ENCODE data around the gene ANKRD18A.

ANKRD18A gene

DNA sequence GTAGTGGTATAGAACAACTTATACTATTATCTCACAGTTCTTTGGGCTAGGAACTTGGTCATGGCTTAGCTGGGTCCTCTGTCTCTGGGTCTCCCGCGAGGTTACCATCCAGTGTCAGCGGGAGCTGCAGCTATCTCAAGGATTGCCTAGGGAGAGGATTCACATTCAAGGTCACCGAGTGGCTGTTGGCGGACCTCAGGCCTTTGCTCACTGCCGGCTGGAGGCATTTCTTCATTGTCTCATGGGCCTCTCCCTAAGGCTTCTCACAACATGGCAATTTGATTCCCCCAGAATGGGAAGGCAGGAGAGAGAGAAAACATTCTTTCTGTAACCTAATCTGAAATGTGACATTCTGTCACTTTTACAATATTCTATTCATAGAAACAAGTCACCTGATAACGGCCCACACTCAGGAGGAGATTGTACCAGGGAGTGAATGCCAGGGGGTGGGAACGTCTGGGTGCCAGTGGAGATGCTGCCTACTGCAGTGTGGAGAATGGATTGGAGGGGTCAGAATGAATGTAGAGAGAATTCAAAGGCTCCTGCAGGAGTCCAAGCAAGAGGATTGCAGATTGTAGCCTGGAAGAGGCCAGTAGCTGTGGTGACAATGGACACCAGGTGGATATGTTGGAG lies 29.5 kb upstream of the ANKRD18A start:
- H2AFZ ChIP-seq (ENCODE audit: low read depth, low read length, severe bottlenecking) = no peak overlapping the region
- H3K79me2 ChIP-seq (ENCODE audit: insufficient read depth, low read length) = no peaks in the 10 kb centered on the region
- no peak overlapping the region for H3K4me3 ChIP-seq (ENCODE audit: insufficient read depth, low read length, poor library complexity, severe bottlenecking)
- no peak overlapping the region for H3K9ac ChIP-seq (ENCODE audit: low read length)
- H3K9me2 ChIP-seq (replicated peaks; ENCODE audit: insufficient read depth, low read length) = no peaks in the 10 kb centered on the region
- no peaks in the 10 kb centered on the region for H3K36me3 ChIP-seq (ENCODE audit: low read length)
- no peaks in the 10 kb centered on the region for H4K20me1 ChIP-seq (ENCODE audit: low read depth, low read length)
- TF ChIP-seq, protein P1, sequence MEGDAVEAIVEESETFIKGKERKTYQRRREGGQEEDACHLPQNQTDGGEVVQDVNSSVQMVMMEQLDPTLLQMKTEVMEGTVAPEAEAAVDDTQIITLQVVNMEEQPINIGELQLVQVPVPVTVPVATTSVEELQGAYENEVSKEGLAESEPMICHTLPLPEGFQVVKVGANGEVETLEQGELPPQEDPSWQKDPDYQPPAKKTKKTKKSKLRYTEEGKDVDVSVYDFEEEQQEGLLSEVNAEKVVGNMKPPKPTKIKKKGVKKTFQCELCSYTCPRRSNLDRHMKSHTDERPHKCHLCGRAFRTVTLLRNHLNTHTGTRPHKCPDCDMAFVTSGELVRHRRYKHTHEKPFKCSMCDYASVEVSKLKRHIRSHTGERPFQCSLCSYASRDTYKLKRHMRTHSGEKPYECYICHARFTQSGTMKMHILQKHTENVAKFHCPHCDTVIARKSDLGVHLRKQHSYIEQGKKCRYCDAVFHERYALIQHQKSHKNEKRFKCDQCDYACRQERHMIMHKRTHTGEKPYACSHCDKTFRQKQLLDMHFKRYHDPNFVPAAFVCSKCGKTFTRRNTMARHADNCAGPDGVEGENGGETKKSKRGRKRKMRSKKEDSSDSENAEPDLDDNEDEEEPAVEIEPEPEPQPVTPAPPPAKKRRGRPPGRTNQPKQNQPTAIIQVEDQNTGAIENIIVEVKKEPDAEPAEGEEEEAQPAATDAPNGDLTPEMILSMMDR (IDR thresholded peaks at IDR 0.05; ENCODE audit: insufficient read depth, low read length, poor library complexity, severe bottlenecking) = no peak
- TF ChIP-seq EZH2phosphoT487 (conservative IDR thresholded peaks at IDR 0.05; ENCODE audit: low read length) = no peak
- H3K9me3 ChIP-seq (ENCODE audit: insufficient read depth, low read length) = no peaks in the 10 kb centered on the region
- no peaks in the 10 kb centered on the region for H3K27me3 ChIP-seq (ENCODE audit: low read length)
- no peak overlapping the region for H3K4me2 ChIP-seq (ENCODE audit: low read depth, low read length, poor library complexity, severe bottlenecking)
- no peak overlapping the region for H3K27ac ChIP-seq (ENCODE audit: low read depth, low read length)
- H3F3A ChIP-seq (ENCODE audit: insufficient read depth) = no peaks in the 10 kb centered on the region

DNA sequence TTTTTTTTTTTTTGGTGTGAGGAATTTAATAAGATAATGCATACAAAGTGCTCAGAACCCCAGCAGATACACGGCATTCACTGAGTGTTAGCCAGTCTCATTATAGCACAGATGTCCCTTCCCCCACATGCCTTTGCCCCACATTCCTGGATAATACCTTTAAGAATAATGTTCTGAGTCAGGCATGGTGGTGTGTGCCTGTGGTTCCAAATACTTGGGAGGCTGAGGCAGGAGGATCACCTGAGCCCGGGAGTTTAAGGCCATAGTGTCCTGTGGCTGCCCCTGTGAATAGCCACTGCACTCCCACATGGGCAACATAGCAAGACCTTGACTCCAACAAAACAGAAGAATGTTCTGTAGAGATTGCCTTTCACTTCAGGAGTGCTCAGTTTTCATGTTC lies 24.2 kb upstream of the ANKRD18A start:
- H3K9ac ChIP-seq (ENCODE audit: low read length) = no peak overlapping the region
- H4K20me1 ChIP-seq (ENCODE audit: low read depth, low read length) = no peaks in the 10 kb centered on the region
- H3K27me3 ChIP-seq (ENCODE audit: low read length) = no peaks in the 10 kb centered on the region
- no peaks in the 10 kb centered on the region for H3K36me3 ChIP-seq (ENCODE audit: low read length)
- no peaks in the 10 kb centered on the region for H3F3A ChIP-seq (ENCODE audit: insufficient read depth)
- no peaks in the 10 kb centered on the region for H3K79me2 ChIP-seq (ENCODE audit: insufficient read depth, low read length)
- no peaks in the 10 kb centered on the region for H3K9me3 ChIP-seq (ENCODE audit: insufficient read depth, low read length)
- no peaks in the 10 kb centered on the region for H3K9me2 ChIP-seq (replicated peaks; ENCODE audit: insufficient read depth, low read length)
- no peak overlapping the region for H3K27ac ChIP-seq (ENCODE audit: low read depth, low read length)
- H3K4me3 ChIP-seq (ENCODE audit: insufficient read depth, low read length, poor library complexity, severe bottlenecking) = no peak overlapping the region
- no peak for TF ChIP-seq EZH2phosphoT487 (conservative IDR thresholded peaks at IDR 0.05; ENCODE audit: low read length)
- TF ChIP-seq, protein P1 (IDR thresholded peaks at IDR 0.05; ENCODE audit: insufficient read depth, low read length, poor library complexity, severe bottlenecking) = no peak
- no peak overlapping the region for H2AFZ ChIP-seq (ENCODE audit: low read depth, low read length, severe bottlenecking)
- H3K4me2 ChIP-seq (ENCODE audit: low read depth, low read length, poor library complexity, severe bottlenecking) = no peak overlapping the region

DNA sequence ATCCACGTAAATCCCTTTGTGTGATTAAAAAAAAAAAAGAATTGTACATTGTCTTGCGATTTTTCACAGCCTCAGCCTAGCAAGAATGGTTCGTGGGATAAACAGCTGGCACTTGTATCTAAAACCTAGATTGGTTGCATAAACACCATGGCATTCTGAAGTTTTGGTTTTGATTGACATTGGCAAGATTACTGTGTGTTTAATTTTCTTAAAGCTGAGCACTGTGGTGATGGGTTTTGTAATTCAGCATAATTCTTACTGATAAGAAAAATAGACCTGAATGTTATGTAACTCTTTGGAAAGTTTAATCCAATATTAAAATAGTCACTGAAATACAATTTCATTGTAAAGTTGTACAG lies 23.4 kb upstream of the ANKRD18A start:
- Histone ChIP-seq H3K4me2 (ENCODE audit: low read depth, low read length, poor library complexity, severe bottlenecking) (no peak overlapping the region), H3K36me3 (ENCODE audit: low read length) (no peaks in the 10 kb centered on the region), H2AFZ (ENCODE audit: low read depth, low read length, severe bottlenecking) (no peak overlapping the region), H3K9me2 (replicated peaks; ENCODE audit: insufficient read depth, low read length) (no peaks in the 10 kb centered on the region), H4K20me1 (ENCODE audit: low read depth, low read length) (no peaks in the 10 kb centered on the region), H3K9me3 (ENCODE audit: insufficient read depth, low read length) (no peaks in the 10 kb centered on the region), H3K27me3 (ENCODE audit: low read length) (no peaks in the 10 kb centered on the region), H3K4me3 (ENCODE audit: insufficient read depth, low read length, poor library complexity, severe bottlenecking) (no peak overlapping the region), H3K27ac (ENCODE audit: low read depth, low read length) (no peak overlapping the region), H3F3A (ENCODE audit: insufficient read depth) (no peaks in the 10 kb centered on the region), H3K9ac (ENCODE audit: low read length) (no peak overlapping the region), H3K79me2 (ENCODE audit: insufficient read depth, low read length) (no peaks in the 10 kb centered on the region)
- TF ChIP-seq EZH2phosphoT487 (conservative IDR thresholded peaks at IDR 0.05; ENCODE audit: low read length) = no peak
- TF ChIP-seq, protein P1 (IDR thresholded peaks at IDR 0.05; ENCODE audit: insufficient read depth, low read length, poor library complexity, severe bottlenecking) = no peak
